Hematopoietic multipotent progenitor cell treated with erythropoietin and hydrocortisone succinate and interleukin-3 and kit ligand, for 4 days (in vitro differentiated cells): ENCODE data around the gene CRACR2B.
A peak's percentile ranks its signal among the peaks of the same experiment; 100 is the strongest.

Experiments
- DNase-seq: peaks from one replicate; pipeline ENCODE4 v3.0.0-alpha.2; 2015

The CRACR2B gene

DNA sequence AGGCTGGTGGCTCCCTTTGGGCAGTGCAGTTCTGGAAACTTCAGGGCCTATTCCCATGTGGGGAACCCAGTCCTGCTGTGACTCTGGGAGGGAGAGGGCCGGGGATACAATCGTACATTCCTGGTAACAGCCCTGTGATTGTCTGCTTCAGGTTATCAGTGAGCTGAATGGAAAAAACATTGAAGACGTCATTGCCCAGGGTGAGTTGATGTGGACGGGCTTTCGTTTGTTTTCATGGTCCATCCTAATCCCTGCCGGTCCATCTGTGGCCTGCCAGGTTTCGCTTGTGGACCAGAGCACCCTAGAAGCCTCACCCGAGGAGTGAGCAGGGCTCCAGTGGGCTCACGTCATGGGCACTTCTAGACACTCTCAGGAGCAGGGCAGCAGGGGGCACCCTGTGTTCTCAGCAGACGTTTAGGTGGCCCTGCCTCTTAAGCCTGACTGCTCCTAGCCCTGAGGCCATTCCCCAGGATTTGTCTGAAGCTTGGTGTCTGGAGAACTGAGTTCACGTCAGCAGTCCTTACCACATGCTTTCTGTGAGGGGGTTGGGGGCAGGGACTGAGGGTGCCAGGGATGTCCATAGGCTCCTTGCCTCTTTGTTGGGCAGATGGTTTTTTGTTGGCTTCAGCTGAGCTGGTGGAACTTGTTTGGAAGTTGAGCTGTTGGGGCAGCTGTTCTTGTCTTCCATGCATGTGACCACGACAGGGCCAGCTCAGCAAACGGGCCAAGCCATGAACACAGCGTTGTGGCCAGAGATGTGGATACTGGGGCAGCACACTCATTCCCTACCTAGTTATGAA, 16.1 kb upstream of the CRACR2B start:
- peak; percentile 69 for DNase-seq

DNA sequence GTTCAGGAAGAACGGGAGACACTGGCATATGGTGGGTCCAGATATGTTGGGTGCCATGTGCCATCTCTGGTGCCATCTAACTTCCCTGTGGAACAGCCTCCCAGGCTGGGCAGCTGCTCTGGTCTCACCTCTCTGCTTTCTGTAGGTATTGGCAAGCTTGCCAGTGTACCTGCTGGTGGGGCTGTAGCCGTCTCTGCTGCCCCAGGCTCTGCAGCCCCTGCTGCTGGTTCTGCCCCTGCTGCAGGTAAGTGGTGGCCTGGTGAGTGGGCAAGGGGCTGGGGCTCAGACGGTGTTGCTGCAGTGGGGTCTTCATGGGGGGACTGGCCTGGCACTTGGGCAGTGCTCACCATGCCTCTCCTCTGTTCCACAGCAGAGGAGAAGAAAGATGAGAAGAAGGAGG, 15.3 kb upstream of the CRACR2B start:
- no peak for DNase-seq

DNA sequence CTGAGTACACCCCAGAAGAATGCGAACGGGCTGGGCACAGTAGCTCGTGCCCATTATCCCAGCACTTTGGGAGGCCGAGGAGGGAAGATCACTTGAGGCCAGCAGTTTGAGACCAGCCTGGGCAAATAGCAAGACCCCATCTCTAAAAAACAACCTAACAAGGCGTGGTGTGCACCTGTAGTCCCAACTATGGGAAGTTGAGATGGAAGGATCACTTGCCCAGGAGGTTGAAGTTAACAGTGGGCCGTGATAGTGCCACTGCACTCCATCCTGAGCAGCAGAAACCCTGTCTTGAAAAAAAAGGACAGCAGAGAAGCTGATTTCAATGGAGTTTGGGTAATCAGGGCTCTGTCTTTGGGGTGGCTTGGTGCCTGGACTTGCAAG, 14.7 kb upstream of the CRACR2B start:
- no peak for DNase-seq

DNA sequence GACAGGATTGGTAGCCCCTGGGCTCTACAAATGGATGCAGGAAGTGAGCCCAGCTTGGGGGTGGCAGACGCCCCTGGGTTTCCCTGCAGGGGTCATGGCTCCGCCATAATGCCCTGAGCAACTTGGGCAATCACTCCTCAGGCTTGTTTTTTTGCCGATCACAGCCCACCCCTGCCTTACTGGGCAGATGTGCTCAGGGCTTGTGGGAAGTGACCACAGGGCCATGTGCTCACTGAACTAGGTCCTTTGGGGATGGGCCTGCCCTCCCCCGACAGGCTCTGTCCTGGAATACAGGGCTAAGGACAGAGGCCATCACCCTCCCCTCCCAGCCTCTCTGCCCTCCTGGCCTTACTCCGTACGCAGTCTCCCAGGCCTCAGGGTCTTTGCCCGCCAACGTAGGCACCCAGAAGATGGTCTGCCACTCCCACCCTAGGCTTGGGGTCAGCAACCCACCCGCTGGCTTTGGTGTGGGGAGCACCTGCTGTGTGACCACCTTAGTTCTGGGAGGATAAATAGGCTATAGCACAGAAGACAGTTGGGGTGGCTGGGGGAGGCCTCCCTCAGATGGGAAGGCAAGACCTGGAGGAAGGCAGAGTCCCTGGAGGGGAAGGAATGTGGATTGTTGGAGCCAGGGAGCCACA, 14.1 kb upstream of the CRACR2B start:
- no peak for DNase-seq

DNA sequence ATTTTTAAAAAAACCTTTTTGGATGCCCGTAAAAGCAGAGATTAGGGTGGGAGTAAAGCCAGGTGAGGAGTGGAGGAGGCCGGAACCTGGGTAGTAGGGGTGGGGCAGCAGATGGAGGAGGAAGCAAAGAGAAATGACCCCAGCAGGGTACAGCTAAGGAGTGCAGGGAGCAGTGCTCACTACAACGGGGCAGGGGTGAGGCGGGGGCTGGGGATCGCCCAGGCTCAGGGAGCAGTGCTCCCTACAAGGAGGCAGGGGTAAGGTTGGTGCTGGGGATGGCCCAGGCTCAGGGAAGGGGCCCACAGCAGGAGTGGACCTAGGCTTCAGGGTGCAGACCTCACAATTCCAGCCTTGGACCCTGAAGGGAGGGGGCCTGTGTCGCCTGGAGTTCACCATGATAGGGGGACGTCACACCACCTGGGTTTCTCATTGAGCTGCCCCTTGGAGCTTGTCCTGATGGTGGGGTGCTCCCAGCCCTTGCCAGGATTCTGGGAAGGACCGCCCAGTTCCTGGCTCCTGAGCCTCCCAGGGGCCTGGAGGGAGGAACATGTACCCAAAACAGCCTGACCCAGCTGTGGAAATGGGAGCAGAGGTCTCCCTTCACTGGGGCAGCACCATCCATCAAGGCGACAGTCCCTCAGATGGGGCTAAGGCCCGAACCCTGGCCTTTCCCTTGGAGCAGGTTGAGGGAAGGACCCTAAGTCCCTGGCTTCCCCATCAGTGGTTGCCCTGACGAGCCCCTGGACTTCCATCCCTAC, 11.9 kb upstream of the CRACR2B start:
- no peak for DNase-seq

DNA sequence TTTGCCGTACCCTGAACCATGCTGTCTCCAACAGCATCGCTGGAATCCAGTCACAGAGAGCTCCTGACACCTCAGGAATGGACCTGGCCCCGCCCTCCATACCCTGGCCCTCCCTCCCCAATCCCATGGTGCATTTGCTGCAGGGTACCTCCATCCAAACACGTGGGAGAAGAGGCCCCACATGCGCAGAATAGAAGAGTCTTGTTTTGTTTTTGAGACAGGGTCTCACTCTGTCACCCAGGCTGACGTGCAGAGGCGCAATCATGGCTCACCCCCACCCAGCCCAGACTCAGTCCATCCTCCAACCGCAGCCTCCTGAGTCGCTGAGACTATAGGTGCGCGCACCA, 11.3 kb upstream of the CRACR2B start:
- DNase-seq = no peak

DNA sequence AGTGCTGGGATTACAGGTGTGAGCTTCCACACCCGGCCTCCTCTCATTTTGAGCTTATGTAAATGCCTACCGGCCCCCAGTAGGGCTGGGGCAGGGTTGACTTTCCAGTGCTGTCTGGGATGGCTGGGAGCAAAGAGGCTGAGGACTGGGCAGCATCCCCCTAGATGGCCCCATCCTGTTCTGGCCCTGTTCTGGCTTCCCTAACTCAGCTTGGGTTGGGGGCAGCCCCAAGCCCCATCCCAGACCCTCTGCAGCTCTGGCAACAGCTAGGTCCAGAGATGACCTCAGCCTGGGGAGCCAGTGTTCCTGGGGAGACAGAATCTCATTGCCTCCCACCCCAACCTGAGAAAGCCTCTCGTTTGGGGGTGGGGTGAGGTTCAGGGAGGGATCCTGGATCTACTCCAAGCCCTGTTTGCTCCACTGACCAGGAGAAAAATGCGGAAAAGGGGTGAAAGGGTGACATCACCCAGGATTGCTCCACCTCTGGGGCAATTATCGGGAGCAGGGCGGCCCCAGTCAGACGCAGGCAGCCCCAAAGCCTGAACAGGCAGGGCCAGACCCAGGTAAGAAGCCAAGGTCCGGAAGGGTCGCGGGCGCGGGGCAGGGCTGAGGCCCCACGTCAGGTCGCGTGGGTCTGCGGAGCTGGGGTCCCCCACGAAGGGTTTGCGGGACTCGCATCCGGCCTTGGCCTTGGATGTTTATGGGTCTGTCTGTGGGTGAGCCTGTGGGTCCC, 9.2 kb upstream of the CRACR2B start, which contains the start of gene PNPLA2:
Gene PNPLA2, plus strand, starts transcription at position 519 of the 733 bp plus-strand sequence. CDS start 805 bp downstream, outside the sequence.
- DNase-seq = no peak

DNA sequence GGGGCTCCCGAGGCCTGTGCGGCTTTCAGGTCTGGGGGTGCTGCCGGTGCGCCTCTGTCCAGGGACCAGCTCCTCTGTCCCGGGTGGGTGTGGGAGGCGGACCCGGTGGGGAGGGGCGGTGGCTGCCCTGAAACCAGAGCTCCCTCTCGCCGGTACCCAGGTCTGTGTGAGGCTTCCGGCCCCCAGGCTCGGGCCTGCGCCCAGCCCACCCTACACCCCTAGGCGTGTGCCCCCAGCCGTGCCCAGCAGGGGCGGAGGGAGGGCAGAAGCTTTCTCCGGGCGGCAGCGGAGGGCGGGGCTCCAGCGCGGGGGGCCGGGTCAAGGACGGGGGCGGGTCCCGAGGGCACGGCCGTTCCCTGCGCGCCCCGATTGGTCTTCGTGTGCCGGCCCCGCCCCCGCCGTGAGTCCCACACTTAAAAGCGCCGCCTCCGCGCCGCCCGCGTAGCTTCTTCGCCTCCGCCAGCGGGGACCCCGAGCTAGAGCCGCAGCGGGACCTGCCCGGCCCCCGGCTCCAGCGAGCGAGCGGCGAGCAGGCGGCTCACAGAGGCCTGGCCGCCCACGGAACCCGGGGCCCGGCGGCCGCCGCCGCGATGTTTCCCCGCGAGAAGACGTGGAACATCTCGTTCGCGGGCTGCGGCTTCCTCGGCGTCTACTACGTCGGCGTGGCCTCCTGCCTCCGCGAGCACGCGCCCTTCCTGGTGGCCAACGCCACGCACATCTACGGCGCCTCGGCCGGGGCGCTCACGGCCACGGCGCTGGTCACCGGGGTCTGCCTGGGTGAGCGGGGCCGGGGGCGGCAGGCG, 8.4 kb upstream of the CRACR2B start:
- peak; percentile 97 for DNase-seq

DNA sequence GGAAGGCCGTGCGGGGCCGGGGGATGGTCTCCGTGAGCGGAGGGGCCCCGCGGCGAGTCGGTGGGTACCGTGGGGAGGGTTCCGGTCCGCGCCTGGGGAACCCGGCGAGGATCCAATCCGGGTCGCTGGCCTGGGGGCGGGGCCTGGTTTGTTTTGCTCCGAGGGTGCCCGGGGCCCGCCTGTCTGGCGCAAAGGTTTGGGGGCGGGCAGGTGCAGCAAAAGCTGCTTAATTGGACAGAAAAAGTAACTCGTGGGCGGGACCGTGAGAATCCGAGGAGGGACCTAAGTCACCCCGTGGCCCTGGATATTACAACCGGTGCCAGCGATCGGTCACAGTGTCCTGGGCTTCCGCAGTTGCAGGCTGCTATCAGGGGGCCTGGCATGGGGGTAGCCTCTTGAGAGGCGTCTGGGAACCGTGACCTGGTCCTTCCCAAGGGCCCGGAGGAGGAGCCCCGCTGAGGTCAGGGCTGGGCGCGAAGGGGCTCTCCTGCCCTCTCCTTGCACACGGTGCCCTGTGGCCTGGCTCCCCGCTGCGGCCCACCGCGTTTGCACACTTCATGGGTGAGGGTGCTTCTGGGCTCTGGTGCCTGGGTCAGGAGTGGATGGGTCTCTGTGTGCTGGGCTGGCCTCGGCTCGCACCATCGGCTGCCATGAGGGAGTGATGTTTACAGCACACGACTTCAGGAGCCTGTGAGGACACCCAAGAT, 7.6 kb upstream of the CRACR2B start:
- peak; percentile 99 for DNase-seq

DNA sequence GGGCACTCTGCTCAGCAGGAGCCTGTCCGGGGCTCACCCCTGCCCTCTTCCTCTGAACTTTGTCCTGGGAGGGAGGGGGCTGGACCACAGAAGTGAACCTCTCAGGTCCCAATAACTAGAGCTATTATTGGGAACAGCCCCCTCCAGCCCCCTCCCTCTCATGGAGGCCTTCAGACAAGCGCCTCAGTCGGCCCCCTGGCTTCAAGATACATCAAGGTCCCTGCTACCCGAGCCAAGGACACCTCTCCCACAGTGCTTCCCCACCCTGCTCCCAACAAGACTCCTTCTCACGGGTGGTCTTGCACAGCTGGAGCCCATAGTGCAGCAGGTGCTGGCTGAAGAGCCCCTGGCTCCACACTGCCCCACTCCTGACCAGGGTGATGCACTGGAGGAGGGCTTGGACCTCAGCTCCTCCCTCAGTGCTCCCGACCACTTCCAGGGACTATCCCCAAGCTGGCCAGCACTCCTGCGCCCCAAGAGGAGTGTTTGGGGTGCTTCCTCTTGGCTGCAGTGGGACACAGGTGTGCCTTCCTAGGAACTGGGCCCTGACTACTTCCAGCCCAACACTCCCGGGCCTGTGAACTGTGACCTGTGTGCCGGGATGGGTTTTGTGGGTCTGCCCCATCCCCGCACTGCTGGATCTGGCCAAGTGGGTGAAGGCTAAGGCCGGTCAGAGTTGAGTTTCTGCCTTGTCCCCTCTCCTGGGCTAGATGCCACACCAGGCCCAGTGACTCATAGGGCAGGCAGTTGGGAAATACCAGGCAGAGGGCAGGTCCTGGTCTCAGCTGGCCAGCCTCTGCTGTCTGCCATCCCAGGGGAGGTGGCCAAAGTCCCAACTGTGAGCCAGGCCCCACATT, 6.8 kb upstream of the CRACR2B start:
- no peak for DNase-seq

DNA sequence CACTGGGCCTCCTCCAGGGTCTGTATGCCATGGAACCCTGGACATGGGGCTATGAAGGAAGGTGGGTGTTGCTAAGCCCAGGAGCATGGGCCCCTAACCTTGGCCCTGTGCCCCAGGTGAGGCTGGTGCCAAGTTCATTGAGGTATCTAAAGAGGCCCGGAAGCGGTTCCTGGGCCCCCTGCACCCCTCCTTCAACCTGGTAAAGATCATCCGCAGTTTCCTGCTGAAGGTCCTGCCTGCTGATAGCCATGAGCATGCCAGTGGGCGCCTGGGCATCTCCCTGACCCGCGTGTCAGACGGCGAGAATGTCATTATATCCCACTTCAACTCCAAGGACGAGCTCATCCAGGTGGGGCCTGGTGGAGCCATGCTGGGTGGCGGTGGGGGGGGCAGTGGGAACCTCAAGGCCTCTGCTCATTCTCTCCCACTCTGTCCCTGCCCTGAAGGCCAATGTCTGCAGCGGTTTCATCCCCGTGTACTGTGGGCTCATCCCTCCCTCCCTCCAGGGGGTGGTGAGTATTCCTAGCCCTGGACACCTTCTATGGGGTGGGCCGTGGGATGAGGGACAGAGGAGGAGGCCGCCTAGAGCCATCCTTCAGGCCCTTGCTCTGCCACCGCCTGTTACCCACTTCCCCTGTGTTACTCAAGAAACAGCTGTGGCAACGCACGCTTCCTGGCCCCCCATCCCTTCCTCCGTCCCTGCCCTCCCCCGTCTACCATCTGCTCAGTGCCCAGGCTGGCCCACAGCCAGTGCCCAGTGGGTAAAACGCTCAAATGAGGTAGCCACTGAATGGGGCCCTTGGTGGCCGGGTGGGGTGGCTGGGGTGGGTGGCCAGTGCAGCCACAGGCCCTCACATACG, 6.0 kb upstream of the CRACR2B start:
- DNase-seq = peak; percentile 79

DNA sequence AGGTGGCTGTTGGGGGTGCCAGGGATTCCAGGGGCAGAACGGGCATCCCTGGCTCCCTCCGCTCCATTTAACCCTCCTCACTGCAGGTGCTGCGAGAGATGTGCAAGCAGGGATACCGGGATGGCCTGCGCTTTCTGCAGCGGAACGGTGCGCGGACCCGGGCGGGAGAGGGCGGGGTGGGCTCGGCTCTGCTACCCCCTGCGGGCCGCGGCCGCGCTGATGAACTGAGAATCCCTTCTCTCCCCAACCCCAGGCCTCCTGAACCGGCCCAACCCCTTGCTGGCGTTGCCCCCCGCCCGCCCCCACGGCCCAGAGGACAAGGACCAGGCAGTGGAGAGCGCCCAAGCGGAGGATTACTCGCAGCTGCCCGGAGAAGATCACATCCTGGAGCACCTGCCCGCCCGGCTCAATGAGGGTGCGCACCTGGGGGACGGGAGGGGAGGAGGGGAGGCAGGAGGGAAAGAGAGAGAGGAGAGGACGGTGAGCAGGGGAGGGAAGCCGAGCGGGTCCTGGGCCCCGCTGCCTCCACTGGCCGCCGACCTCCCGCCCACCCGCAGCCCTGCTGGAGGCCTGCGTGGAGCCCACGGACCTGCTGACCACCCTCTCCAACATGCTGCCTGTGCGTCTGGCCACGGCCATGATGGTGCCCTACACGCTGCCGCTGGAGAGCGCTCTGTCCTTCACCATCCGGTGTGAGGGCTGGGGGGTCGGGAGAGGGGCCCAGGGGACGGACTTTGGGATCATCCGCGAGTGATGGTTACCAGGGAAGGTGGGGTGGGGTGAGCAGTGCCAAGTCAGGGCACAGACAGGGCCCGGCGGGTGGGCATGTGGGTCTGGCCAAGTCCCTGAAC, 4.1 kb upstream of the CRACR2B start:
- DNase-seq = no peak

DNA sequence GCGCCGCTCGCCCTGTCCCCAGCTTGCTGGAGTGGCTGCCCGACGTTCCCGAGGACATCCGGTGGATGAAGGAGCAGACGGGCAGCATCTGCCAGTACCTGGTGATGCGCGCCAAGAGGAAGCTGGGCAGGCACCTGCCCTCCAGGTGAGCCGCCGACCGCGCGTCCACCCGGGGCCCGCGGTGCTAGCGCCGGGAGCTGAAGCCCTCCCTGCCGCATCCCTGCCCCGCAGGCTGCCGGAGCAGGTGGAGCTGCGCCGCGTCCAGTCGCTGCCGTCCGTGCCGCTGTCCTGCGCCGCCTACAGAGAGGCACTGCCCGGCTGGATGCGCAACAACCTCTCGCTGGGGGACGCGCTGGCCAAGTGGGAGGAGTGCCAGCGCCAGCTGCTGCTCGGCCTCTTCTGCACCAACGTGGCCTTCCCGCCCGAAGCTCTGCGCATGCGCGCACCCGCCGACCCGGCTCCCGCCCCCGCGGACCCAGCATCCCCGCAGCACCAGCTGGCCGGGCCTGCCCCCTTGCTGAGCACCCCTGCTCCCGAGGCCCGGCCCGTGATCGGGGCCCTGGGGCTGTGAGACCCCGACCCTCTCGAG, 3.3 kb upstream of the CRACR2B start:
- DNase-seq = no peak

DNA sequence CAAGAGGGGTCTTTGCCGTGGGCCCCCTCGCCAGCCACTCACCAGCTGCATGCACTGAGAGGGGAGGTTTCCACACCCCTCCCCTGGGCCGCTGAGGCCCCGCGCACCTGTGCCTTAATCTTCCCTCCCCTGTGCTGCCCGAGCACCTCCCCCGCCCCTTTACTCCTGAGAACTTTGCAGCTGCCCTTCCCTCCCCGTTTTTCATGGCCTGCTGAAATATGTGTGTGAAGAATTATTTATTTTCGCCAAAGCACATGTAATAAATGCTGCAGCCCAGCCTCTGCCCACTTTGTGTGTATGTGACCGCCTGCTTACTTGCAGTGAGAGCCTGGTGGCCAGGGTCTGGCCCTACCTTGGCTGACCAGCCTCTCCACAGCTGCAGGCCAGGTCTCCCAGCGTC, 2.8 kb upstream of the CRACR2B start:
- DNase-seq = no peak

DNA sequence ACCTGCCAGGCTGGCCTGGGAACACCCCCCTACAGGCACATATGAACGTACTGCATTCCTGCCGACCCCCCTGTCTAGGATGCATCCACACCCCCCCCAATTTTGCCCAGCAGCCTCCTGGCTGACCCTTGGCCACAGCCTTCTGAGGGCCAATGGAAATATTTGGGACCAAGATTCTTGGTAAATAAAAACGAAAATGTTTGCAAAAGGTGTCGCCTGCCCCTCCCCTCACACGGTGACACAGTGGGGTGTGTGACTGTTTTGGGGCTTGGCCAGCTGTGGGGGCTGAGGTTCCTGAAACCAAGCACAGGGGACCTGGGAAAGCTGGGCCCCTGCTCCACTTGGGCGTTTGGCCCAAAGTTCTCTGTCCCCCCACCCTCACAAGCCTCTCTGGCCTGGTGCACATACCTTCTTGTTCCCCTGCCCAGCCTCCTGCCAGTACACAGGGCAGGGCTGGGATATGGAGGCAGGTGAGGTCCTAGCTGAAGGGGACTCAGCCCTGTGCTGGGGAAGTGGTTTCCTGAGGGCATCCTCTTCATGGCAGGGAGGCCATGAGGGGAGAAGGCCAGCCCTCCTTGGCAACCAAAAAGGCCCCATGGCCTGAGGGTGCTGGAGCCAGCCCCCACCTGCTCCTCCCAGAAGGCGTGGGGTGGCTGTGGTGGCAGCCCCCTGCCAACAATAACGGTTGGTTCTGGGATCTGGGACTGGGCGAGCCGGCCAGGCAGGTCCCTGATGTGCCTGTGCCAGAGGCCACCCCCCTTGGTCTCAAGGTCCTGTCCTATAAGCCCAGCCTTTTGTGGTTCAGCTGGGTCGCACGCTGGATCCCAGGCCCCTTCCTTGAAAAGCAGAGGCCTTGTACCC, 2.1 kb upstream of the CRACR2B start:
- DNase-seq = no peak

DNA sequence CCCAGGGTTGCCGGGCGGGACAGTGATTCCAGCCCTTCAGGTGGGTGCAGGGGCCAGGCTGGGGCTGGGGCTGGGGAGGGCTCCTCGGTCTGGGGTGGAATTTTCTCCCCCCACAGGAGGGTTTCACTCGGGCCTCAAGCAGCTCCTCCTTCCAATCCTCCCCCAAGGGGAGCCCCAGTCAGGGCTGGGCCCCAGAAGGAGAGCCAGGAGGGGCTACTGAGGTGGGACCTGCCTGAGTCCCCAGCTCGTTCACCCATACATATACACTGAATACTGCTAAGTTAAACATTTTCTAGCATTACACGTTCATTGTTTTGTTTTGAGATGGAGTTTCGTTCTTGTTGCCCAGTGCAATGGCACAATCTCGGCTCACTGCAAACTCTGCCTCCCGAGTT, 1.5 kb upstream of the CRACR2B start:
- no peak for DNase-seq

DNA sequence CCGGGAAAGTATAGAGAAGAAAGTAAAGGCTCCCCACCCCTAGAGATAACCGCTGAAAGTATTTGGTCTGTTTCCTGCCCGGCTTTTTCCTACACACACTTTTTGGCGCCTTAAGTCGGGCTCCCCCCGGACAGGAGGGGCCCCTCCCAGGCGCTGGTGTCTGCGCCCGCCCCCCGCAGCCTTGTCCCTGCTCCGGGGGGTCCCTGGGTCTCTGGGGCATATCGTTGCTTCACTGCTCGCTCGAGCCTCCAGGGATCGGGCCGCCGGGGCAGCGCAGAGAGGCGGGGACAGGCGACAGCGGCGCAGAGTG, 928 bp upstream of the CRACR2B start:
- DNase-seq = no peak
